Heart right ventricle (tissue), 16 donors: ENCODE data around the gene PTPRN2. TPM values are rescaled to one million over a fixed set of nuclear protein-coding genes. Genes with fewer than 3 reads are reported as not detected.

Experiments used
- ATAC-seq, 8 donors: fragments of 200-7000 bp; cut with Tn5 transposase; one replicate each; pipeline ENCODE4 v1.9.1; 2020; ENCODE audit warnings: mild to moderate bottlenecking in 8 of 8, moderate library complexity in 8 of 8, moderate number of reproducible peaks in 1 of 8
- DNase-seq, 2 donors: peaks; one replicate each; pipeline ENCODE4 v3.0.0-alpha.2; 2020
- H3K27ac ChIP-seq, 10 donors: fragments of 200-600 bp; sonication (generic) in 2 of 10; one replicate each; pipeline versions ENCODE4 v1.5.0 to v1.8.0; 2020 to 2022; ENCODE audit warnings: mild to moderate bottlenecking in 3 of 10
- H3K27me3 ChIP-seq, 7 donors: fragments of 200-600 bp; one replicate each; pipeline ENCODE4 v1.8.0; 2021 to 2022; ENCODE audit warnings: mild to moderate bottlenecking in 2 of 7
- H3K36me3 ChIP-seq, 9 donors: fragments of 200-600 bp; sonication (generic) in 1 of 9; one replicate each; pipeline versions ENCODE4 v1.5.0 to v1.8.0; 2020 to 2022; ENCODE audit warnings: mild to moderate bottlenecking in 2 of 9
- H3K4me1 ChIP-seq, 9 donors: fragments of 200-600 bp; sonication (generic) in 1 of 9; one replicate each; pipeline versions ENCODE4 v1.5.0 to v1.8.0; 2020 to 2022; ENCODE audit warnings: mild to moderate bottlenecking in 4 of 9
- H3K4me3 ChIP-seq, 10 donors: fragments of 200-600 bp; sonication (generic) in 2 of 10; one replicate each; pipeline versions ENCODE4 v1.5.0 to v1.8.0; 2020 to 2022; ENCODE audit warnings: mild to moderate bottlenecking in 7 of 10, moderate library complexity in 2 of 10
- H3K9me3 ChIP-seq, 11 donors: fragments of 200-600 bp in 10 of 11; sonication (generic) in 2 of 11; one replicate each; pipeline versions ENCODE4 v1.5.0 to v1.8.0; 2013 to 2022; ENCODE audit warnings: mild to moderate bottlenecking in 2 of 11, control low read depth in 1 of 11, moderate library complexity in 1 of 11
- CTCF ChIP-seq, 9 donors: fragments of 200-600 bp; sonication (generic) in 2 of 9; IDR thresholded peaks; one replicate each; pipeline versions ENCODE4 v1.5.0 to v1.8.0; 2021 to 2022; ENCODE audit warnings: antibody characterized with exemption in 9 of 9, mild to moderate bottlenecking in 5 of 9, moderate library complexity in 1 of 9
- WGBS, 2 donors: extraction: QIAGEN DNeasy Blood & Tissue Kit; methylation state at CpG; one replicate each; pipeline ENCODE4 v1.1.7; 2013; ENCODE audit warnings: inconsistent platforms in 1 of 2; 5-methylcytosine and 5-hydroxymethylcytosine counted together
- intact Hi-C, 10 donors: fragments of 100-400 bp; cut with DNase I; formaldehyde crosslinking; loops; one replicate each; pipeline versions ENCODE4 v1.11.1 to v1.14.2; 2022
- polyA plus RNA-seq, 2 donors: library from polyadenylated mRNA; stranded (reverse); fragments of 200-250 nt; gene quantifications; one replicate each; pipeline ENCODE4 v1.2.3, GENCODE V29; 2013
- total RNA-seq, 10 donors: library from RNA; stranded (reverse); fragmentation: NEBNext Ultra II Directional in 3 of 10; extraction: Animal tissue kit (Norgen Biotek cat#: 25700) in 3 of 10; gene quantifications; one replicate each; pipeline versions ENCODE4 v1.2.1 to v1.2.4, GENCODE V29; 2021 to 2023
- donor health status: Arrhythmogenic right ventricular cardiomyopathy.
- donor health status: ischemic (EF 13 %, LVEDD 7.1; RV severe dilation, severe dysfunction).
- donor health status: healthy with polysubstance abuse.
- donor health status: DM: no; HTN: yes; CAD: no.
- donor health status: DM: no; HTN: no; CAD: no.
- donor health status: ischemic (EF 25% LVEDD 6.9; RV normal size, moderate dysfunction).
- donor health status: ischemic (EF 25% LVEDD 5.7; RV mildly dilated, moderate dysfunction).
- donor health status: healthy.
- donor health status: DM: yes; HTN: yes; CAD: no.
- donor health status: Ischemic cardiomyopathy.
- donor health status: ischemic (EF 35%, LVEDD 5.7; RV mildly dilated, moderate dysfunction).
- donor health status: nonischemic (EF 11% LVEDD 7.7; RV severe dilation, severe dysfunction).
- donor health status: DM: yes; HTN: yes; CAD: no.
- donor health status: PGD.
- donor health status: ischemic (EF 29% LVEDD 5.4; RV normal size, mild dysfunction).
- donor health status: nonischemic (EF 23%, LVEDD 6.1; RV moderate dilation, normal function).

Gene PTPRN2
- total and polyA plus RNA-seq, 12 donors = 0.82 to 1.8 (median 1.3) TPM

- no peak for DNase-seq
- WGBS, 2 donors = 53 to 60% methylated on average over 7 of the region's 7 CpGs
- no peak for ATAC-seq
- TF ChIP-seq CTCF (IDR thresholded peaks at IDR 0.05) = no peak
- Histone ChIP-seq H3K4me3 (no peak overlapping the region), H3K36me3 (no peaks in the 10 kb centered on the region), H3K27ac (no peak overlapping the region), H3K27me3 (peaks cover 0 to 12% (median 0%) of the 10 kb centered on the region in 7 donors), H3K9me3 (no peaks in the 10 kb centered on the region), H3K4me1 (no peaks in the 10 kb centered on the region)
- intact Hi-C loops = no loop called here
Observed at GRCh38 chr7:158368449-158368848, 219.2 kb downstream of the PTPRN2 start.

GRCh38 chr7:158367634-158367982 lies 220.0 kb downstream of the PTPRN2 start:
- Histone ChIP-seq H3K4me1 (no peaks in the 10 kb centered on the region), H3K27ac (no peak overlapping the region), H3K9me3 (no peaks in the 10 kb centered on the region), H3K27me3 (peaks cover 0 to 12% (median 0%) of the 10 kb centered on the region in 7 donors), H3K36me3 (no peaks in the 10 kb centered on the region), H3K4me3 (no peak overlapping the region)
- DNase-seq (no peak), ATAC-seq (no peak)
- WGBS, 2 donors = 61% methylated on average over 3 of the region's 3 CpGs
- no peak for TF ChIP-seq CTCF (IDR thresholded peaks at IDR 0.05)
- intact Hi-C loops = no loop called here

- H3K9me3 ChIP-seq = no peaks in the 10 kb centered on the region
- peaks cover 0 to 12% (median 0%) of the 10 kb centered on the region in 7 donors for H3K27me3 ChIP-seq
- no peak for TF ChIP-seq CTCF (IDR thresholded peaks at IDR 0.05)
- WGBS, 2 donors = 79 to 80% methylated on average over 19 of the region's 19 CpGs
- ATAC-seq = no peak
- no peak overlapping the region for H3K27ac ChIP-seq
- no peak for DNase-seq
- H3K4me3 ChIP-seq = no peak overlapping the region
- intact Hi-C loops = no loop called here
- H3K36me3 ChIP-seq = no peaks in the 10 kb centered on the region
- H3K4me1 ChIP-seq = no peaks in the 10 kb centered on the region
Observed at GRCh38 chr7:158366916-158367633, 220.5 kb downstream of the PTPRN2 start.

- ATAC-seq = no peak
- DNase-seq = no peak
- intact Hi-C loops = no loop called here
Observed at GRCh38 chr7:158366346-158366745, 221.3 kb downstream of the PTPRN2 start.

More at GRCh38 chr7:158366346-158366745, 221.3 kb downstream of the PTPRN2 start:
- Histone ChIP-seq H3K4me1 (no peaks in the 10 kb centered on the region), H3K27ac (no peak overlapping the region), H3K36me3 (no peaks in the 10 kb centered on the region), H3K4me3 (no peak overlapping the region), H3K27me3 (peaks cover 0 to 12% (median 0%) of the 10 kb centered on the region in 7 donors), H3K9me3 (no peaks in the 10 kb centered on the region)
- TF ChIP-seq CTCF (IDR thresholded peaks at IDR 0.05) = no peak
- 75 to 80% methylated on average over 19 of the region's 19 CpGs for WGBS, 2 donors
